CD4-positive, alpha-beta T cell (primary cell): Measurements from ENCODE around the gene KIF1C. TPM values are rescaled to one million over a fixed set of nuclear protein-coding genes. Genes with fewer than 3 reads are reported as not detected.

Experiments
- ATAC-seq: fragments of 200-7000 bp; cut with Tn5 transposase; one replicate; pipeline ENCODE4 v1.10.0; 2022; ENCODE audit warnings: mild to moderate bottlenecking; ENCODE audit not compliant: poor library complexity
- CTCF ChIA-PET: fragments of 350-600 bp; sonication (Branson Sonifier 250); formaldehyde crosslinking; loops from one replicate; lab custom pipeline; 2021; ENCODE audit warnings: antibody characterized with exemption, inconsistent platforms; lab: Charles Lee
- POLR2A ChIA-PET: fragments of 350-600 bp; sonication (Branson Sonifier 250); formaldehyde crosslinking; loops from one replicate; lab custom pipeline; 2021; ENCODE audit warnings: antibody characterized with exemption, inconsistent platforms; lab: Charles Lee
- DNase-seq, 14 experiments: peaks; one replicate each; pipeline ENCODE4 v3.0.0-alpha.2; 2013 to 2020; ENCODE audit warnings: mixed read lengths in 2 of 14
- H3K27ac ChIP-seq, 2 donors: one replicate each; pipeline versions ENCODE4 v1.5.1 to v1.7.0; 2013; ENCODE audit warnings: low read length in 2 of 2, low read depth in 1 of 2, mild to moderate bottlenecking in 1 of 2
- H3K27me3 ChIP-seq, 2 experiments: 1 replicate in 1 of 2; 2 replicates in 1 of 2; pipeline versions ENCODE4 v1.6.1 to v1.7.0; 2013; ENCODE audit warnings: low read length in 2 of 2, control low read depth in 1 of 2, mild to moderate bottlenecking in 1 of 2, moderate library complexity in 1 of 2; ENCODE audit not compliant: insufficient read depth in 2 of 2, control insufficient read depth in 1 of 2
- H3K36me3 ChIP-seq: one replicate; pipeline ENCODE4 v1.6.1; 2013; ENCODE audit warnings: low read length, control low read depth; ENCODE audit not compliant: insufficient read depth
- H3K4me1 ChIP-seq: one replicate; pipeline ENCODE4 v1.6.1; 2013; ENCODE audit warnings: low read length, control low read depth; ENCODE audit not compliant: insufficient read depth
- H3K4me3 ChIP-seq: one replicate; pipeline ENCODE4 v1.5.1; 2013; ENCODE audit warnings: mild to moderate bottlenecking, low read length, moderate library complexity
- H3K9me3 ChIP-seq, 2 experiments: 1 replicate in 1 of 2; 2 replicates in 1 of 2; pipeline versions ENCODE4 v1.6.1 to v1.7.0; 2013; ENCODE audit warnings: low read length in 2 of 2, mild to moderate bottlenecking in 2 of 2, control low read depth in 1 of 2, moderate library complexity in 1 of 2; ENCODE audit not compliant: control insufficient read depth in 1 of 2, insufficient read depth in 1 of 2
- H3K27ac Mint-ChIP-seq: one replicate; pipeline ENCODE4 v1.8.0; 2020; ENCODE audit warnings: mixed read lengths
- H3K27me3 Mint-ChIP-seq: one replicate; pipeline ENCODE4 v1.8.0; 2021; ENCODE audit warnings: mixed read lengths
- H3K36me3 Mint-ChIP-seq: one replicate; pipeline ENCODE4 v1.8.0; 2021; ENCODE audit warnings: low read depth, mixed read lengths
- H3K4me1 Mint-ChIP-seq: one replicate; pipeline ENCODE4 v1.8.0; 2021; ENCODE audit warnings: low read depth, mixed read lengths
- H3K4me3 Mint-ChIP-seq: one replicate; pipeline ENCODE4 v1.8.0; 2020; ENCODE audit warnings: mild to moderate bottlenecking, mixed read lengths
- H3K9me3 Mint-ChIP-seq: one replicate; pipeline ENCODE4 v1.8.0; 2020; ENCODE audit warnings: mixed read lengths
- intact Hi-C, 2 experiments: fragments of 100-400 bp; cut with DNase I in 1 of 2; cut with micrococcal nuclease in 1 of 2; formaldehyde crosslinking; loops; one replicate each; pipeline versions ENCODE4 v1.15.1 to v1.9.0; 2023 to 2025; cut with DNase I, micrococcal nuclease
- total RNA-seq, 174 experiments: library from RNA in 2 of 174; stranded (reverse) in 2 of 174; gene quantifications; one replicate each; pipeline ENCODE4 v1.2.3 and lab custom pipeline; 2021 to 2026
- TF ChIP-seq, protein P1 (sequence below): fragments of 200-600 bp; IDR thresholded peaks from one replicate; pipeline ENCODE4 v1.8.0; 2022; ENCODE audit warnings: antibody characterized with exemption, mild to moderate bottlenecking

The KIF1C gene
- total RNA-seq, 2 experiments from 2014 or later = 10.2 to 12.2 TPM

DNA sequence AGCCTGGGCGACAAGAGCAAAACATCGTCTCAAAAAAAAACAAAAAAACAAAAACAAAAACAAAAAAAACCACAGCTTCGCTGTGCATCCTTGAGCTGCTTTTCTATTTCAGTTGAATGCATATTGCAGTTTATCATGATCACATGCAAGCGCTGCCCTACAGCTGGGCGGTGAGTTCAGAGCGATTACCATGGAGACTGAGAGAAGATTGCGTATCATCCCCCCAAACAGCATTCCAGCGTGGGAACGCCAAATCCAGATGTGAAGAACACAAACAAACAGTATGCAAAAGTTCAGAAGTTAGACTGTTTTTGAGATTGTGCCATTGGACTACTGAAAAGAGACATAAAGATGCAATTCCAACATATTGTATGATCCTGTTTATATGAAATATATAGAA lies 52.5 kb downstream of the KIF1C start:
- ATAC-seq = no peak
- Mint-ChIP-seq H3K36me3 (peaks cover 15% of the 10 kb centered on the region), H3K4me3 (no peak overlapping the region), H3K4me1 (peaks cover 39% of the 10 kb centered on the region), H3K9me3 (no peaks in the 10 kb centered on the region), H3K27ac (peak overlapping the region; percentile 98), H3K27me3 (no peaks in the 10 kb centered on the region)
- Histone ChIP-seq H3K4me1 (peaks cover 52% of the 10 kb centered on the region), H3K36me3 (peaks cover 3% of the 10 kb centered on the region), H3K4me3 (no peak overlapping the region), H3K27ac (no peak overlapping the region), H3K27me3 (no peaks in the 10 kb centered on the region), H3K9me3 (no peaks in the 10 kb centered on the region)
- TF ChIP-seq, protein P1, sequence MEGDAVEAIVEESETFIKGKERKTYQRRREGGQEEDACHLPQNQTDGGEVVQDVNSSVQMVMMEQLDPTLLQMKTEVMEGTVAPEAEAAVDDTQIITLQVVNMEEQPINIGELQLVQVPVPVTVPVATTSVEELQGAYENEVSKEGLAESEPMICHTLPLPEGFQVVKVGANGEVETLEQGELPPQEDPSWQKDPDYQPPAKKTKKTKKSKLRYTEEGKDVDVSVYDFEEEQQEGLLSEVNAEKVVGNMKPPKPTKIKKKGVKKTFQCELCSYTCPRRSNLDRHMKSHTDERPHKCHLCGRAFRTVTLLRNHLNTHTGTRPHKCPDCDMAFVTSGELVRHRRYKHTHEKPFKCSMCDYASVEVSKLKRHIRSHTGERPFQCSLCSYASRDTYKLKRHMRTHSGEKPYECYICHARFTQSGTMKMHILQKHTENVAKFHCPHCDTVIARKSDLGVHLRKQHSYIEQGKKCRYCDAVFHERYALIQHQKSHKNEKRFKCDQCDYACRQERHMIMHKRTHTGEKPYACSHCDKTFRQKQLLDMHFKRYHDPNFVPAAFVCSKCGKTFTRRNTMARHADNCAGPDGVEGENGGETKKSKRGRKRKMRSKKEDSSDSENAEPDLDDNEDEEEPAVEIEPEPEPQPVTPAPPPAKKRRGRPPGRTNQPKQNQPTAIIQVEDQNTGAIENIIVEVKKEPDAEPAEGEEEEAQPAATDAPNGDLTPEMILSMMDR = no peak
- intact Hi-C loops = no loop called here
- no peak for DNase-seq
- ChIA-PET POLR2A (interaction anchor here (0.8 to 2.4 kb wide), 5 partner anchors 8 to 53 kb away, joined by 4 to 37 read pairs (median 8); partner anchors contain the start of genes INCA1 and KIF1C), CTCF (interaction anchor here (0.6 to 2.9 kb wide), 3 partner anchors 12 to 1204 kb away, joined by 4 to 10 read pairs (median 5); partner anchors contain the start of gene NCBP3)

DNA sequence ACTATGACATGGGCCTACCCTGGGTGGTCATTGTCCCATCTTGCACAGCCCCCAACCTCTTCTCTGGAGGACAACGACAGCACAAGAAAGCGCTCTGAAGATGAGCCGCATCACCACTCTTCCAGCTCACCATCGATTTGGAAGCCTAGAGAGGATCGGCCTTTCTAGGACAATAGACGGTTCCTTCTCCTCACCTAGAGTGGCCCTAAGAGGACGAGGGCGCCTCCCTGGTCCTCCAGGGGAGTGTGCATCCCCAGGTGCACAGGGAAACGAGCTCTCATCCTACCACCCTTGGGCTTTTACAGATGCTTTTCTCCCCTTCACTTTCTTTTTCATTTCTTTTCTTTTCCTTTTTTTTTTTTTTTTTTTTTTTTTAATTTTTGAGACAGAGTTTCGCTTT lies 57.8 kb downstream of the KIF1C start:
- Histone ChIP-seq H3K27me3 (no peaks in the 10 kb centered on the region), H3K4me3 (no peak overlapping the region), H3K9me3 (no peaks in the 10 kb centered on the region), H3K4me1 (peaks cover 1% of the 10 kb centered on the region), H3K27ac (no peak overlapping the region), H3K36me3 (peaks cover 3% of the 10 kb centered on the region)
- TF ChIP-seq, protein P1 = no peak
- ChIA-PET CTCF (interaction anchor here (0.6 kb wide), 1 partner anchor 342 kb away, joined by 3 read pairs; no protein-coding TSS in a partner anchor), POLR2A (no interaction called here)
- Mint-ChIP-seq H3K4me3 (no peak overlapping the region), H3K9me3 (no peaks in the 10 kb centered on the region), H3K4me1 (peaks cover under 1% of the 10 kb centered on the region), H3K36me3 (peaks cover 4% of the 10 kb centered on the region), H3K27me3 (no peaks in the 10 kb centered on the region), H3K27ac (no peak overlapping the region)
- no peak for ATAC-seq
- intact Hi-C loops = no loop called here
- DNase-seq = no peak

DNA sequence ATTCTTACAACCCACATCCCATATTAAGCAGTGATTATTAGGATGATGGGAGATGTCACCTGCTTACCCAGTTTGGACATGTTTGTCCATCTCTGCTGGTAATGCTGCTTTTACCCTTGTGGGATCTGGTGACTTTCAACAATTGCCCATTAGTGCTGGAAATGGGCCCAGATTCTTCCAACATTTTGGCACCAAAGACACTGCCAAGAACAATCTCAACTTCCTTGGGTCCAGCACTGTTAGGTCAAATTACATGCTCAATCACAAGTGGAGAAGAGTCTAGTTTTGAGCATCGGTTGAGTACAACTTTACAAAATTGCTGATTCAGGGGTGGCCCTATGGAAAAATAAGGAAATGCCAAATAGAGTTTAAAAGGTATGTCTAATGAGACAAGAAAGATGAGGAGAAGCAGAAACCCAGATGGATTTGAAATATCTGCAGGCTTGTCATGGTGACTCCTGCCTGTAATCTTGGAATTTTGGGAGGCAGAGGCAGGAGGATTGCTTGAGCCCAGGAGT lies 67.5 kb downstream of the KIF1C start:
- CTCF ChIA-PET = no interaction called here
- Histone ChIP-seq H3K4me3 (no peak overlapping the region), H3K36me3 (no peaks in the 10 kb centered on the region), H3K27me3 (no peaks in the 10 kb centered on the region), H3K27ac (no peak overlapping the region), H3K4me1 (peaks cover 4% of the 10 kb centered on the region), H3K9me3 (no peaks in the 10 kb centered on the region)
- POLR2A ChIA-PET = no interaction called here
- DNase-seq = no peak
- H3K27ac Mint-ChIP-seq = no peak overlapping the region
- H3K9me3 Mint-ChIP-seq = no peaks in the 10 kb centered on the region
- peaks cover 5% of the 10 kb centered on the region for H3K4me1 Mint-ChIP-seq
- no peak overlapping the region for H3K4me3 Mint-ChIP-seq
- H3K36me3 Mint-ChIP-seq = no peaks in the 10 kb centered on the region
- TF ChIP-seq, protein P1 = no peak
- H3K27me3 Mint-ChIP-seq = no peaks in the 10 kb centered on the region
- intact Hi-C loops = no loop called here
- no peak for ATAC-seq
